Lower leg skin (tissue), 4 donors: ENCODE measurements around the gene GPR22. TPM values are rescaled to one million over a fixed set of nuclear protein-coding genes. Genes with fewer than 3 reads are reported as not detected.

Experiments used
- DNase-seq, 2 donors: peaks; one replicate each; pipeline ENCODE4 v3.0.0-alpha.2; 2019; ENCODE audit warnings: low spot score in 2 of 2
- H3K4me3 ChIP-seq: fragments of 200-600 bp; sonication (generic); 2 replicates; pipeline ENCODE4 v1.5.1; 2017; ENCODE audit warnings: mild to moderate bottlenecking, low read depth; ENCODE audit not compliant: poor library complexity, severe bottlenecking
- CTCF ChIP-seq, 3 donors: fragments of 450-650 bp; IDR thresholded peaks; one replicate each; pipeline ENCODE4 v1.5.1; 2016; ENCODE audit warnings: antibody characterized with exemption in 3 of 3, mild to moderate bottlenecking in 3 of 3, moderate library complexity in 2 of 3
- POLR2A ChIP-seq, 2 donors: fragments of 450-650 bp; IDR thresholded peaks; one replicate each; pipeline ENCODE4 v1.6.1; 2016 to 2017; ENCODE audit warnings: antibody characterized with exemption in 2 of 2, mild to moderate bottlenecking in 1 of 2, moderate library complexity in 1 of 2
- WGBS, 2 donors: methylation state at CpG; one replicate each; pipeline ENCODE4 v1.1.5; 2018; 5-methylcytosine and 5-hydroxymethylcytosine counted together
- intact Hi-C: fragments of 100-400 bp; cut with DNase I; formaldehyde crosslinking; loops from one replicate; pipeline ENCODE4 v1.15.0; 2023; ENCODE audit warnings: low total_unique reads
- total RNA-seq, 4 donors: library from RNA; depleted of rRNA; stranded (reverse); fragments of >200 nt; gene quantifications; one replicate each; pipeline ENCODE4 v1.1.0, GENCODE V29; 2016

The GPR22 gene
- total RNA-seq, result not detected

- intact Hi-C loops, result no loop called here
- TF ChIP-seq CTCF (IDR thresholded peaks at IDR 0.05) (no peak), POLR2A (IDR thresholded peaks at IDR 0.05) (no peak)
- WGBS, 2 donors, result 84 to 93% methylated on average over 4 of the region's 4 CpGs
- no peak for DNase-seq
- no peak within 1 kb of the TSS for H3K4me3 ChIP-seq
These were observed at the start of gene GPR22 for GRCh38 chr7:107469929-107470328. TSS of gene GPR22 (plus strand) at chr7:107470057. CDS start at chr7:107474061, 4,004 bp downstream.

GRCh38 chr7:107427462-107427861 lies 42.4 kb upstream of the GPR22 start:
- no peak overlapping the region for H3K4me3 ChIP-seq
- 46 to 69% methylated on average over 5 of the region's 5 CpGs for WGBS, 2 donors
- no peak for DNase-seq
- TF ChIP-seq POLR2A (IDR thresholded peaks at IDR 0.05) (no peak), CTCF (IDR thresholded peaks at IDR 0.05) (no peak)
- intact Hi-C loops, result no loop called here

- WGBS, 2 donors, result 90 to 94% methylated on average over 1 of the region's 1 CpG
- no peak for DNase-seq
- intact Hi-C loops, result no loop called here
- TF ChIP-seq POLR2A (IDR thresholded peaks at IDR 0.05) (no peak), CTCF (IDR thresholded peaks at IDR 0.05) (no peak)
- H3K4me3 ChIP-seq, result no peak overlapping the region
These were observed 41.2 kb upstream of the GPR22 start for GRCh38 chr7:107428642-107429041.

GRCh38 chr7:107430057-107430456 lies 39.8 kb upstream of the GPR22 start:
- TF ChIP-seq POLR2A (IDR thresholded peaks at IDR 0.05), result no peak
- no peak for TF ChIP-seq CTCF (IDR thresholded peaks at IDR 0.05)
- no peak for DNase-seq
- intact Hi-C loops, result no loop called here
- no peak overlapping the region for H3K4me3 ChIP-seq

- TF ChIP-seq CTCF (IDR thresholded peaks at IDR 0.05) (no peak), POLR2A (IDR thresholded peaks at IDR 0.05) (no peak)
- intact Hi-C loops, result no loop called here
- no peak overlapping the region for H3K4me3 ChIP-seq
- WGBS, 2 donors, result 84 to 87% methylated on average over 1 of the region's 1 CpG
- no peak for DNase-seq
These were observed 37.6 kb upstream of the GPR22 start for GRCh38 chr7:107432261-107432660.

GRCh38 chr7:107435749-107436148 lies 34.1 kb upstream of the GPR22 start:
- WGBS, 2 donors, result 95 to 97% methylated on average over 1 of the region's 1 CpG
- no peak for DNase-seq
- TF ChIP-seq POLR2A (IDR thresholded peaks at IDR 0.05), result no peak
- no peak for TF ChIP-seq CTCF (IDR thresholded peaks at IDR 0.05)
- intact Hi-C loops, result no loop called here
- H3K4me3 ChIP-seq, result no peak overlapping the region
